ENCODE data around the gene MBD5.

Gene MBD5

GRCh38 chr2:148065936-148066335, 45.0 kb downstream of the MBD5 start:
- no peak for TF ChIP-seq CTCF (IDR thresholded peaks at IDR 0.05; ENCODE audit: borderline replicate concordance, insufficient read depth, low read depth, low read length)
- H3K4me3 ChIP-seq (ENCODE audit: low read depth, low read length), result no peak overlapping the region

GRCh38 chr2:148067801-148068200, 46.9 kb downstream of the MBD5 start:
- no peak overlapping the region for H3K4me3 ChIP-seq (ENCODE audit: low read depth, low read length)
- TF ChIP-seq CTCF (IDR thresholded peaks at IDR 0.05; ENCODE audit: borderline replicate concordance, insufficient read depth, low read depth, low read length), result no peak

GRCh38 chr2:148071351-148071750, 50.5 kb downstream of the MBD5 start:
- TF ChIP-seq CTCF (IDR thresholded peaks at IDR 0.05; ENCODE audit: borderline replicate concordance, insufficient read depth, low read depth, low read length), result no peak
- no peak overlapping the region for H3K4me3 ChIP-seq (ENCODE audit: low read depth, low read length)

- no peak overlapping the region for H3K4me3 ChIP-seq (ENCODE audit: low read depth, low read length)
- TF ChIP-seq CTCF (IDR thresholded peaks at IDR 0.05; ENCODE audit: borderline replicate concordance, insufficient read depth, low read depth, low read length), result no peak
These were observed 75.1 kb downstream of the MBD5 start for GRCh38 chr2:148096012-148096411.

GRCh38 chr2:148102641-148103040, 81.8 kb downstream of the MBD5 start:
- no peak overlapping the region for H3K4me3 ChIP-seq (ENCODE audit: low read depth, low read length)
- TF ChIP-seq CTCF (IDR thresholded peaks at IDR 0.05; ENCODE audit: borderline replicate concordance, insufficient read depth, low read depth, low read length), result no peak

- no peak for TF ChIP-seq CTCF (IDR thresholded peaks at IDR 0.05; ENCODE audit: borderline replicate concordance, insufficient read depth, low read depth, low read length)
- H3K4me3 ChIP-seq (ENCODE audit: low read depth, low read length), result no peak overlapping the region
These were observed 83.1 kb downstream of the MBD5 start for GRCh38 chr2:148103946-148104345.

- TF ChIP-seq CTCF (IDR thresholded peaks at IDR 0.05; ENCODE audit: borderline replicate concordance, insufficient read depth, low read depth, low read length), result no peak
- no peak overlapping the region for H3K4me3 ChIP-seq (ENCODE audit: low read depth, low read length)
These were observed 85.4 kb downstream of the MBD5 start for GRCh38 chr2:148106331-148106730.

Measured in GM12875 (cell line).